Cardiac fibroblast (primary cell): Measurements from ENCODE around the gene KYAT1.

Experiments used
- DNase-seq, 2 donors: peaks; one replicate each; pipeline versions ENCODE4 v3.0.0 to v3.0.0-alpha.2; 2010; ENCODE audit warnings: low read depth in 2 of 2
- H3K4me3 ChIP-seq, 2 donors: replicated peaks in 1 of 2; 1 replicate in 1 of 2; 2 replicates in 1 of 2; pipeline ENCODE4 v1.5.1; 2011; ENCODE audit warnings: low read depth in 2 of 2, low read length in 2 of 2, mild to moderate bottlenecking in 2 of 2, moderate library complexity in 1 of 2
- TF ChIP-seq, protein P1 (sequence below): IDR thresholded peaks from one replicate; pipeline ENCODE4 v1.5.1; 2011; ENCODE audit warnings: low read depth, mild to moderate bottlenecking, low read length, inconsistent platforms

Gene KYAT1

DNA sequence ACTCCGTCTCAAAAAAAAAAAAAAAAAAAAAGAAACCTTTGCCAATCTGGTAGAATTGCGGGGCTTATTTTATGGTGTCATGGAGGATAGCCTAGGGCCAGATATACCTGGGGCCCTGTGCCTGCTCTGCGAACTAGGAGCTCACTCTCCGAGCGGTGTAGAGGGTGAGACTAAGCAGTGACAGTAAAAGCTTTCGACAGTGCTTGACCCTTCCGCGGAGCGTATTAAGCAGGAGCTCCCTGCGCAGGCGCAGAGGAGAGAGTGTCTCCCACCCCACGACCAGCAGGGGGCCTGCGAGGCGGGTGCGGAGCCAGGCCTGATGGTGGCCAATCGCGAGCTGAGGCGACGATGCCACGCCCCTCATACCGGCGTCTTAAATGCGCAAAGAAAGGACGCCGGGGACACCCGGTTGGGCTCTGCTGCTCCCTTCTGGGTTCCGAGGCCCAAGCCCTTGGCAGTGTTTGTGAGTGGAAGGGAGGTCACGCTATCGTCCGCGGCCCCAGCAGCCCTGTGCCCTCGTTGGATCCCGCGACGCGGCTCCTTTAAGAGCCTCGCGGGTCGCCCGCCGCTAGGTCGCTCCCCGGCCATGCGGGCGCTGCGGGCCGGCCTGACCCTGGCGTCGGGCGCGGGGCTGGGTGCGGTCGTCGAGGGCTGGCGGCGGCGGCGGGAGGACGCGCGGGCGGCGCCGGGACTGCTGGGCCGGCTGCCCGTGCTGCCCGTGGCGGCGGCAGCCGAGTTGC, 63.5 kb downstream of the KYAT1 start, which contains the start of gene ENDOG:
TSS of gene ENDOG (plus strand) at position 402 of the 740 bp plus-strand sequence. CDS start at position 587, 185 bp downstream.
- peak within 1 kb of the TSS; percentile 63 to 71 for H3K4me3 ChIP-seq
- peak; percentile 97 for DNase-seq
- TF ChIP-seq, protein P1, sequence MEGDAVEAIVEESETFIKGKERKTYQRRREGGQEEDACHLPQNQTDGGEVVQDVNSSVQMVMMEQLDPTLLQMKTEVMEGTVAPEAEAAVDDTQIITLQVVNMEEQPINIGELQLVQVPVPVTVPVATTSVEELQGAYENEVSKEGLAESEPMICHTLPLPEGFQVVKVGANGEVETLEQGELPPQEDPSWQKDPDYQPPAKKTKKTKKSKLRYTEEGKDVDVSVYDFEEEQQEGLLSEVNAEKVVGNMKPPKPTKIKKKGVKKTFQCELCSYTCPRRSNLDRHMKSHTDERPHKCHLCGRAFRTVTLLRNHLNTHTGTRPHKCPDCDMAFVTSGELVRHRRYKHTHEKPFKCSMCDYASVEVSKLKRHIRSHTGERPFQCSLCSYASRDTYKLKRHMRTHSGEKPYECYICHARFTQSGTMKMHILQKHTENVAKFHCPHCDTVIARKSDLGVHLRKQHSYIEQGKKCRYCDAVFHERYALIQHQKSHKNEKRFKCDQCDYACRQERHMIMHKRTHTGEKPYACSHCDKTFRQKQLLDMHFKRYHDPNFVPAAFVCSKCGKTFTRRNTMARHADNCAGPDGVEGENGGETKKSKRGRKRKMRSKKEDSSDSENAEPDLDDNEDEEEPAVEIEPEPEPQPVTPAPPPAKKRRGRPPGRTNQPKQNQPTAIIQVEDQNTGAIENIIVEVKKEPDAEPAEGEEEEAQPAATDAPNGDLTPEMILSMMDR = peak; percentile 99

DNA sequence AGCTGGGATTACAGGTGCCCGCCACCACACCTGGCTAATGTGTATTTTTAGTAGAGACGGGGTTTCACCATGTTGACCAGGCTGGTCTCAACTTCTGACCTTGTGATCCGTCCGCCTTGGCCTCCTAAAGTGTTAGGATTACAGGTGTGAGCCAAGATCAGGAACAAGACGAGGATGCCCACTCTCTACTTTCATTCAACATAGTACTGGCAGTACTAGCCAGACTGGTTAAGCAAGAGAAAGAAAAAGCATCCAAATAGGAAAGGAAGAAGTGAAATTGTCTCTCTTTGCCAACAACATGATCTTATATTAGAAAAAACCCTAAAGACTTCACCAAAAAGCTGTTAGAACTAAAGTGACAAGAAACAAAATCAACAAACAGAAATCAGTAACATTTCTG, 70.9 kb downstream of the KYAT1 start:
- TF ChIP-seq, protein P1 = no peak
- DNase-seq = no peak
- no peak overlapping the region for H3K4me3 ChIP-seq

DNA sequence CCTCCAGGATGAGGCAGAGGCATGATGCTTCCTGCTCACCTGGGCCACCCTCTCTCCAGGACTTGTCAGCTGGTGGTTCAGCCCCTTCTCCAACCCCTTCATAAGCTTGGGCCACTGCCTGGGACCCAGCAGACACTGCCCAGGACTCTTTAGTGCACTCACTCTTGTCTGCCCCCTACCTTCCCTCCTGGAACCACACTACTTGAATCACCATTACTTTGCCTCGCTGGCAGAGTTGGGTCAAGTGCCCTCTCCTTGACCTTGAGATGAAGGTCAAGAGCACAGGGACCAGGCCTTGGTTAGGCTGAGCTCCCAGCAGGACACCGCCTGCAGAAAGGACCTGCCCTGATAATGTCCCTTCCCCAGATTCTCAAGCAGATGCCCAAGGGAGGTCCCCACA, 71.9 kb downstream of the KYAT1 start:
- H3K4me3 ChIP-seq = no peak overlapping the region
- TF ChIP-seq, protein P1 = peak; percentile 10
- no peak for DNase-seq

DNA sequence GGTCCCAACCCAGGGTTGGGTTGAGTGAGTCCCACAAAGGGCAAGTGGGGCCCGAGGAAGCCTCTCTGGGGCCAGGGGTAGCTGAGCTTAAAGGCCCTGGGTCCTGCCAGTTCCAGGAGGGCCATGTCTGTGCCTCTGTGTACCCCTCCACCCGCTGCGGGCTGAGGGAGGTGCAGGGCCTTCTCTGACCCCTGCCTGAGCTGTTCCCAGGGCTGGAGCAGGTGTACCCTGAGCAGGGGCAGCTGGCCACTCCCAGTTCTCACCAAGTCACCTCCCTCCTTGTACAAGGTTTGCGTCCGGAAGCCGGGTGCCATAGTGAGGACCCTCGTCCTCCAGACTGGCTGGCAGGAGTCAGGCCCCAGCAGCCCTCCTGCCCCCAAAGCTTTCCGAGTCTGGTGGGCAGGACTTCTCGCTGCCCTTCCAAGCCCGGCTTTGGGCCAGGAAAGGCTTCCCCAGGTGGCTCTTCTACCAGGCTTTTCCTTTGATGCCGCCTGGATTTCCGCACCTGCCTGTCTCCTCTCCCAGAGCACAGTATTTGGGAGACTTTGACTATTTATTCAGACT, 72.6 kb downstream of the KYAT1 start:
- no peak overlapping the region for H3K4me3 ChIP-seq
- DNase-seq = no peak

DNA sequence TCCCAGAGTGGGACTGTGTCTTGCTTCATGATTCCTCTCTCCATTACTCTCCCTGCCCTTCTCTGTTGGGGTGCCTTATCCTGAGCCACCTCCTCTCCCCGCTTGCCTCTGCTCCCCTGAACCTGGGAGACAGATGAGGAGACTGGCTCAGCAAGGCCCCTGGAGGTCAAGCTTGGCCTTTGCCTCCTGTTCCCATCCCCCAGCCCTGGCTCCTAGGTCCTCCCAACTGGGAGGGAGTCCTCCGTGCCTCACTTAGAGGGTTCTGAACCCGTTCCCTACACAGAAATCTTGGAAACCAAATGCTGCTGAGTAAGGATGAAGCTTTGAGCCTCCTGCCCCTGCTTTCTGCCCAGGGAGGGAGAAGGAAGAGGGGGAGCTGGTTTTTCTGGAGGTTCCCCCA, 73.2 kb downstream of the KYAT1 start:
- DNase-seq = no peak
- no peak overlapping the region for H3K4me3 ChIP-seq
- TF ChIP-seq, protein P1 = no peak

More for the DNA sequence above, 72.6 kb downstream of the KYAT1 start:
- TF ChIP-seq, protein P1 = no peak

DNA sequence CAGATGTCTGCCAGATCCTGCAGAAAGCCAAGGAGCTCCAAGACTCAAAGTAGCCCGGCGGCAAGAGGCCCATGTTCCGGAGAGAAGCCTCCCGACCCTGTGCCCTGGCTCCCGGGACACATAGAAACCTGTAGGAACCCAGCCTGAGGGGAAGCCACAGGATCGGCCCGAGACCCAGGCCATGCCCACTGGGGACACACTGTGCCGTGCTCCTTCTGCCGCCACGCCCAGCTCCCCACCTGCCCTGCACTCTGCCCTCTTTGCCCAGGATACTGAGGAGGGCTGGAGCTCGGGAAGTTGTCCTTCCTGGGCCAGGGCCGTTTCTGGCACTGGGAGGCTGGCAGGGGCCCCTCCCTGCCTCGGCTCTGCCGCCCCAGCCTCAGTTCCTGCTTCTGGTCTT, 73.9 kb downstream of the KYAT1 start:
- no peak overlapping the region for H3K4me3 ChIP-seq
- no peak for DNase-seq

More for the DNA sequence above, 73.9 kb downstream of the KYAT1 start:
- TF ChIP-seq, protein P1 = no peak
